Neural progenitor cell (in vitro differentiated cells): ENCODE data around the gene TMEM120B. TPM values are rescaled to one million over a fixed set of nuclear protein-coding genes. Genes with fewer than 3 reads are reported as not detected.
A peak's percentile ranks its signal among the peaks of the same experiment; 100 is the strongest.

Source experiments
- DNase-seq: peaks from one replicate; pipeline ENCODE4 v3.0.0-alpha.2; 2016; ENCODE audit warnings: low spot score
- H2AFZ ChIP-seq: fragments of 200-600 bp; sonication (generic); replicated peaks from 2 replicates; pipeline ENCODE4 v1.6.1; 2016; ENCODE audit warnings: antibody characterized with exemption
- H3F3A ChIP-seq: fragments of 200-600 bp; sonication (generic); 2 replicates; pipeline ENCODE4 v1.6.1; 2016; ENCODE audit warnings: antibody characterized with exemption, low read depth
- H3K27ac ChIP-seq: fragments of 200-600 bp; sonication (generic); 2 replicates; pipeline ENCODE4 v1.5.1; 2016; ENCODE audit warnings: mild to moderate bottlenecking
- H3K27me3 ChIP-seq: fragments of 200-600 bp; sonication (generic); 2 replicates; pipeline ENCODE4 v1.6.1; 2016; ENCODE audit warnings: mild to moderate bottlenecking, moderate library complexity
- H3K36me3 ChIP-seq: fragments of 200-600 bp; sonication (generic); 2 replicates; pipeline ENCODE4 v1.5.1; 2016
- H3K4me1 ChIP-seq: fragments of 200-600 bp; sonication (generic); 2 replicates; pipeline ENCODE4 v1.6.1; 2016; ENCODE audit warnings: mixed run types
- H3K4me2 ChIP-seq: fragments of 200-600 bp; sonication (generic); 2 replicates; pipeline ENCODE4 v1.6.1; 2016
- H3K4me3 ChIP-seq: fragments of 200-600 bp; sonication (generic); 2 replicates; pipeline ENCODE4 v1.5.1; 2016
- H3K79me2 ChIP-seq: fragments of 200-600 bp; sonication (generic); 2 replicates; pipeline ENCODE4 v1.6.1; 2016; ENCODE audit warnings: low read depth
- H3K9ac ChIP-seq: fragments of 200-600 bp; sonication (generic); 2 replicates; pipeline ENCODE4 v1.6.1; 2016
- H3K9me3 ChIP-seq: fragments of 200-600 bp; sonication (generic); 2 replicates; pipeline ENCODE4 v1.5.1; 2016; ENCODE audit warnings: low read depth
- H4K20me1 ChIP-seq: fragments of 200-600 bp; sonication (generic); 2 replicates; pipeline ENCODE4 v1.6.1; 2016; ENCODE audit warnings: low read depth
- H3K27ac Mint-ChIP-seq: 3 replicates; pipeline ENCODE4 v1.8.0; 2021; ENCODE audit warnings: mixed read lengths
- H3K27me3 Mint-ChIP-seq: 2 replicates; pipeline ENCODE4 v1.8.0; 2022; ENCODE audit warnings: low read depth, mild to moderate bottlenecking, inconsistent platforms, moderate library complexity, mixed read lengths; ENCODE audit not compliant: insufficient read depth
- H3K36me3 Mint-ChIP-seq: 3 replicates; pipeline ENCODE4 v1.8.0; 2021; ENCODE audit warnings: mixed read lengths
- H3K4me1 Mint-ChIP-seq: 3 replicates; pipeline ENCODE4 v1.8.0; 2021; ENCODE audit warnings: mixed read lengths
- H3K4me3 Mint-ChIP-seq: 3 replicates; pipeline ENCODE4 v1.8.0; 2021; ENCODE audit warnings: mild to moderate bottlenecking, moderate library complexity, mixed read lengths
- H3K9me3 Mint-ChIP-seq: 3 replicates; pipeline ENCODE4 v1.8.0; 2020; ENCODE audit warnings: mixed read lengths
- CTCF ChIP-seq: fragments of 200-600 bp; sonication (generic); IDR thresholded peaks from 2 replicates; pipeline ENCODE4 v1.5.1; 2017; ENCODE audit warnings: antibody characterized with exemption, mild to moderate bottlenecking
- EZH2 ChIP-seq: fragments of 200-600 bp; sonication (generic); IDR thresholded peaks from 2 replicates; pipeline ENCODE4 v1.6.1; 2017; ENCODE audit warnings: antibody characterized with exemption, mild to moderate bottlenecking, moderate library complexity
- EZH2phosphoT487 ChIP-seq: fragments of 200-600 bp; sonication (generic); IDR thresholded peaks from 2 replicates; pipeline ENCODE4 v1.6.1; 2017; ENCODE audit warnings: antibody characterized with exemption
- total RNA-seq: library from RNA; depleted of rRNA; stranded (reverse); fragments of >200 nt; gene quantifications from 2 replicates; pipeline ENCODE4 v1.2.3, GENCODE V29; 2015; ENCODE audit warnings: low replicate concordance

Gene TMEM120B
- total RNA-seq, 1 donor from 2014 or later = 4.7 TPM

GRCh38 chr12:121823727-121824115 lies 111.2 kb downstream of the TMEM120B start:
- Mint-ChIP-seq H3K27me3 (peaks cover 11% of the 10 kb centered on the region), H3K9me3 (no peaks in the 10 kb centered on the region), H3K27ac (no peak overlapping the region), H3K4me1 (no peaks in the 10 kb centered on the region), H3K36me3 (peaks cover 24% of the 10 kb centered on the region), H3K4me3 (no peak overlapping the region)
- no peak overlapping the region for H3K9ac ChIP-seq
- no peaks in the 10 kb centered on the region for H4K20me1 ChIP-seq
- no peaks in the 10 kb centered on the region for H3K9me3 ChIP-seq
- no peak overlapping the region for H2AFZ ChIP-seq
- no peak for DNase-seq
- no peaks in the 10 kb centered on the region for H3K36me3 ChIP-seq
- no peak overlapping the region for H3K4me2 ChIP-seq
- H3K4me1 ChIP-seq = no peaks in the 10 kb centered on the region
- no peaks in the 10 kb centered on the region for H3F3A ChIP-seq
- no peak for TF ChIP-seq CTCF
- TF ChIP-seq EZH2phosphoT487 = no peak
- no peak for TF ChIP-seq EZH2
- no peak overlapping the region for H3K4me3 ChIP-seq
- no peaks in the 10 kb centered on the region for H3K79me2 ChIP-seq
- no peaks in the 10 kb centered on the region for H3K27me3 ChIP-seq
- no peak overlapping the region for H3K27ac ChIP-seq

GRCh38 chr12:121825041-121825523 lies 112.5 kb downstream of the TMEM120B start:
- H3K9me3 Mint-ChIP-seq = no peaks in the 10 kb centered on the region
- H3K4me1 Mint-ChIP-seq = no peaks in the 10 kb centered on the region
- no peaks in the 10 kb centered on the region for H3K79me2 ChIP-seq
- no peak for DNase-seq
- H2AFZ ChIP-seq = no peak overlapping the region
- H3K4me1 ChIP-seq = no peaks in the 10 kb centered on the region
- H3K36me3 ChIP-seq = no peaks in the 10 kb centered on the region
- H3K36me3 Mint-ChIP-seq = peaks cover 25% of the 10 kb centered on the region
- H3K4me2 ChIP-seq = no peak overlapping the region
- H3K27ac Mint-ChIP-seq = no peak overlapping the region
- no peak overlapping the region for H3K4me3 ChIP-seq
- no peak overlapping the region for H3K9ac ChIP-seq
- H3K27me3 Mint-ChIP-seq = peaks cover 10% of the 10 kb centered on the region
- H3K4me3 Mint-ChIP-seq = no peak overlapping the region
- H3F3A ChIP-seq = no peaks in the 10 kb centered on the region
- no peaks in the 10 kb centered on the region for H3K9me3 ChIP-seq
- no peak overlapping the region for H3K27ac ChIP-seq
- no peak for TF ChIP-seq EZH2
- TF ChIP-seq EZH2phosphoT487 = no peak
- TF ChIP-seq CTCF = no peak
- no peaks in the 10 kb centered on the region for H3K27me3 ChIP-seq
- H4K20me1 ChIP-seq = no peaks in the 10 kb centered on the region

GRCh38 chr12:121826318-121827150 lies 114.0 kb downstream of the TMEM120B start:
- TF ChIP-seq EZH2 (no peak), EZH2phosphoT487 (no peak)
- no peak for DNase-seq

More at GRCh38 chr12:121826318-121827150, 114.0 kb downstream of the TMEM120B start:
- Mint-ChIP-seq H3K4me3 (no peak overlapping the region), H3K4me1 (no peaks in the 10 kb centered on the region), H3K27ac (peak overlapping the region; percentile 97), H3K9me3 (no peaks in the 10 kb centered on the region), H3K36me3 (peaks cover 25% of the 10 kb centered on the region), H3K27me3 (peaks cover 7% of the 10 kb centered on the region)
- H3K4me1 ChIP-seq = no peaks in the 10 kb centered on the region
- no peak overlapping the region for H3K27ac ChIP-seq
- no peaks in the 10 kb centered on the region for H4K20me1 ChIP-seq
- H3K4me2 ChIP-seq = no peak overlapping the region
- H3K4me3 ChIP-seq = no peak overlapping the region
- H3K36me3 ChIP-seq = no peaks in the 10 kb centered on the region
- H3K79me2 ChIP-seq = no peaks in the 10 kb centered on the region
- H3F3A ChIP-seq = no peaks in the 10 kb centered on the region
- H3K9me3 ChIP-seq = no peaks in the 10 kb centered on the region
- no peak overlapping the region for H2AFZ ChIP-seq
- no peak overlapping the region for H3K9ac ChIP-seq
- H3K27me3 ChIP-seq = no peaks in the 10 kb centered on the region
